ENCODE results near the gene OSMR. TPM values are rescaled to one million over a fixed set of nuclear protein-coding genes. Genes with fewer than 3 reads are reported as not detected.

Gene OSMR
- total RNA-seq, 4 donors from 2014 or later = 33.1 to 97.5 (median 42.8) TPM

DNA sequence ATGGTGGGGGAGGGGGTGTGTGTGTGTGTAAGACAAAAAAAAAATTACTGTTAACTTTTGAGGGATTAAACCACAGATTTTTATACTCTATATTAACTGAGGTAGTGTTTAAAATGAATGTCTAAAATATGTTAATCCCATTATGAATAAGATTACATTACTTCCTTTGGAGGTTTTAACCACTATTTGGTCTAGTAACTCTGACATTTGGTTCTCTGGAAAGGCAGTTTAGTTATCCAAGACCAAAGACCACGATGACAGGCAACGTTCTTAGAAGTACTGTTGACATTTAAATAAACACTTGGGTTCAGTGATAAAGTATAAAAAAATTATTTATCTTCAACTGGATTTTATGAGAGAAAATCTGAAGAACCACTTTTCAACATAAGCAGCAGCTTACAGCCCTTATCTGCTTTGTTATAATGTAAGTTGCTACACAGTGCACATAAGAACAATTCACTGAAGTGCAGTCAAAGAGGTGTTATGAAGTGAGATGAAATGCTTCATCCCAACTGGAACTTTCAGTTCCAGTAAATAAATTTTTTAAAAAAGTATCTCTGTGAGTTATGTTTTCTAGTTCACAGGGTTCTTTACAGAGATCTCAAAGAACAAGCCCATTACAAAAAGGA lies 94.5 kb downstream of the OSMR start:
- DNase-seq (ENCODE audit: low spot score in 2 of 2) = no peak
- Histone ChIP-seq H3K27ac (no peak overlapping the region), H3K9me3 (no peaks in the 10 kb centered on the region), H3K27me3 (no peaks in the 10 kb centered on the region), H3K4me1 (no peaks in the 10 kb centered on the region), H3K4me3 (no peak overlapping the region), H3K36me3 (peaks cover 0 to 70% (median 5%) of the 10 kb centered on the region in 3 donors)
- WGBS, 2 donors = 80 to 82% methylated on average over 2 of the region's 2 CpGs
- TF ChIP-seq, protein P1, sequence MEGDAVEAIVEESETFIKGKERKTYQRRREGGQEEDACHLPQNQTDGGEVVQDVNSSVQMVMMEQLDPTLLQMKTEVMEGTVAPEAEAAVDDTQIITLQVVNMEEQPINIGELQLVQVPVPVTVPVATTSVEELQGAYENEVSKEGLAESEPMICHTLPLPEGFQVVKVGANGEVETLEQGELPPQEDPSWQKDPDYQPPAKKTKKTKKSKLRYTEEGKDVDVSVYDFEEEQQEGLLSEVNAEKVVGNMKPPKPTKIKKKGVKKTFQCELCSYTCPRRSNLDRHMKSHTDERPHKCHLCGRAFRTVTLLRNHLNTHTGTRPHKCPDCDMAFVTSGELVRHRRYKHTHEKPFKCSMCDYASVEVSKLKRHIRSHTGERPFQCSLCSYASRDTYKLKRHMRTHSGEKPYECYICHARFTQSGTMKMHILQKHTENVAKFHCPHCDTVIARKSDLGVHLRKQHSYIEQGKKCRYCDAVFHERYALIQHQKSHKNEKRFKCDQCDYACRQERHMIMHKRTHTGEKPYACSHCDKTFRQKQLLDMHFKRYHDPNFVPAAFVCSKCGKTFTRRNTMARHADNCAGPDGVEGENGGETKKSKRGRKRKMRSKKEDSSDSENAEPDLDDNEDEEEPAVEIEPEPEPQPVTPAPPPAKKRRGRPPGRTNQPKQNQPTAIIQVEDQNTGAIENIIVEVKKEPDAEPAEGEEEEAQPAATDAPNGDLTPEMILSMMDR (IDR thresholded peaks at IDR 0.05) = no peak
- TF ChIP-seq POLR2A (IDR thresholded peaks at IDR 0.05) = no peak
- TF ChIP-seq EP300 (IDR thresholded peaks at IDR 0.05) = no peak

DNA sequence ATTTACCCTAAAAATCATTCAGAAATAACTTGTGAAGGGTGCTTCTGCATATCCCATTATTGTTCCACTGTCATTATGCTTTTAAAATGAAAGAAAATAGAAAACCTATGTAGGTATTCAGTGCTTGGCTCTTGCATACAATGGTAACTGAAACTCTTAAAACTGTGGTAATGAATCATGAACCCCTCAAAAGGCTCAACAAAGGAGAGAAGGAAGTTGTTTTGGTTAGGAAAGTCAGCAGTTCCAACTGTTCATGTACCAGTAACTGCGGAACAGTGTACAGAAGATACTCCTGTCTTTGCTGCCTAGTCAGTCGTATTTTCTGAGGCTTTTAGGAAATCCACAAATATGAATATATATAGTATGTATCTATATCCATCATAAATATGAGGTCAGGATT lies 96.1 kb downstream of the OSMR start:
- TF ChIP-seq EP300 (IDR thresholded peaks at IDR 0.05) = no peak
- TF ChIP-seq, protein P1 (IDR thresholded peaks at IDR 0.05) = no peak
- no peak for TF ChIP-seq POLR2A (IDR thresholded peaks at IDR 0.05)
- Histone ChIP-seq H3K4me3 (no peak overlapping the region), H3K4me1 (no peaks in the 10 kb centered on the region), H3K36me3 (peaks cover 0 to 68% (median 7%) of the 10 kb centered on the region in 3 donors), H3K27ac (no peak overlapping the region), H3K9me3 (no peaks in the 10 kb centered on the region), H3K27me3 (no peaks in the 10 kb centered on the region)
- 92 to 94% methylated on average over 2 of the region's 2 CpGs for WGBS, 2 donors
- DNase-seq (ENCODE audit: low spot score in 2 of 2) = no peak

DNA sequence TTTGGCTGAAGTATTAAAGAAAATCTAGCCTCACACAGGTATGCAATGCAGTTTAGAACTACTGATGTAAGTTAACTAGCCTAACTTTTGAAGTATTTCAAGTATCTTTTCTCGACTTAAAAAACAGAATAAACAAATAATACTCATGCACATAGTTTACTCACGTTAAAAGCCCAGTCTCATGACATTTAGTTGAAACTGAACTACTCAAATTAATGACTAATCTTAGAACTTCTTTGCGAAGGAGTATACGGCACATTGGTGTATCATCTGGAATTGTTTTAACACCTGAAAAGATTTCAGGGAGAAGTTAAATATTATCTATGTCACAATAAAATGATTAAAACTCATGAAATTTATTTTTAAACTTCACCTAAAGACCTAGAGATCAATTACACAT lies 98.5 kb downstream of the OSMR start:
- Histone ChIP-seq H3K36me3 (peaks cover 0 to 71% (median 7%) of the 10 kb centered on the region in 3 donors), H3K9me3 (no peaks in the 10 kb centered on the region), H3K4me3 (no peak overlapping the region), H3K4me1 (no peaks in the 10 kb centered on the region), H3K27me3 (no peaks in the 10 kb centered on the region), H3K27ac (no peak overlapping the region)
- TF ChIP-seq, protein P1 (IDR thresholded peaks at IDR 0.05) = no peak
- TF ChIP-seq EP300 (IDR thresholded peaks at IDR 0.05) = no peak
- TF ChIP-seq POLR2A (IDR thresholded peaks at IDR 0.05) = no peak
- WGBS, 2 donors = 92 to 94% methylated on average over 4 of the region's 4 CpGs
- DNase-seq (ENCODE audit: low spot score in 2 of 2) = no peak

DNA sequence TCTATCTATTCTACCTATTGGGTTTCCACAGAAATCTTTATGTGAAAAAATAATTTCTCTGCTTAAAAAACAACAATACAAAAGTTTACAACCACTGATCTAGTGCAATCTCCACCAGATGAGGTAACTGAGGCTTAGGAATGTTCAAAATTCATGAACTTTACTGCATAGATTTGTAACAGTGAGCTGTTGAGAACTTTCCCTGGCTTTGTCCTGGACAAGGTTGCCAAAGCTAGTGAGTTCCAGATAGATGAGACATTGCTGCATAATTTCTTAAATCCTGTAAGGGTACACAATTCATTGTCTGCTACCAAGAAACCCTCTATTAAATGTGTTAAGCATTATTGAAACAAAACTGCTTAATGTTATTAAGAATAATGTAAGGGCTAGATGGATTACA lies 102.7 kb downstream of the OSMR start:
- Histone ChIP-seq H3K27me3 (no peaks in the 10 kb centered on the region), H3K9me3 (no peaks in the 10 kb centered on the region), H3K27ac (no peak overlapping the region), H3K36me3 (peaks cover 0 to 90% (median 7%) of the 10 kb centered on the region in 3 donors), H3K4me1 (no peaks in the 10 kb centered on the region), H3K4me3 (no peak overlapping the region)
- DNase-seq (ENCODE audit: low spot score in 2 of 2) = no peak
- TF ChIP-seq, protein P1 (IDR thresholded peaks at IDR 0.05) = no peak
- no peak for TF ChIP-seq POLR2A (IDR thresholded peaks at IDR 0.05)
- no peak for TF ChIP-seq EP300 (IDR thresholded peaks at IDR 0.05)

DNA sequence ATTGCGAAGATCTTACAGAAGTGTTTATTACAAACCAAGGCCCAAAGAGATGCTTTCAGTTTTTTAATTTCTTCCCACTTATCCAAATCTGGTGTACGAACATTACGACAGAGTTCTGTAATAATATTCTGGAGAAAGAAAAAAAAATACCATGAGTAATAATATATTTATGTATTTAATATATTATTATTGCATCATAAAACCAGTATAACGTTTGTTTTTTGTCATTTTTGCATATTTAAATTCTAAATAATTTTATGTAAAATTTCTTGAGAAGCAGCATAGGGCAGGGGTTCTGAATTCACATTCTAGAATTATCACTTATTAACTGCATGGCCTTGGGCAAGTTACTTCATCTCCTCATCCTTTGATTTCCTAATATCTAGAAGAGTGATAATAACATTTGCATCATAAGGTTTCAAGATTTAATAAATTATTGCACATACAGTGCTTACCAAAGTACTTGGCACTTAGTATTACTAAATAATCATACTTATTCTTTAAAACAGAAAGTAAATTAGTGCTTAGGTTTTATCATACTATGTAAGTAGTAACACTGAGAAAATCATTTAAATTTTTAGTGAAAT lies 107.7 kb downstream of the OSMR start:
- H3K27me3 ChIP-seq = no peaks in the 10 kb centered on the region
- DNase-seq (ENCODE audit: low spot score in 2 of 2) = no peak
- H3K27ac ChIP-seq = no peak overlapping the region
- H3K4me3 ChIP-seq = no peak overlapping the region
- TF ChIP-seq, protein P1 (IDR thresholded peaks at IDR 0.05) = no peak
- TF ChIP-seq EP300 (IDR thresholded peaks at IDR 0.05) (no peak), POLR2A (IDR thresholded peaks at IDR 0.05) (no peak)
- no peaks in the 10 kb centered on the region for H3K9me3 ChIP-seq
- WGBS, 2 donors = 85 to 88% methylated on average over 4 of the region's 4 CpGs
- H3K36me3 ChIP-seq = peaks cover 0 to 91% (median 0%) of the 10 kb centered on the region in 3 donors
- no peaks in the 10 kb centered on the region for H3K4me1 ChIP-seq

All from tibial nerve (tissue), 4 donors.